ENCODE results near the gene IGSF10. TPM values are rescaled to one million over a fixed set of nuclear protein-coding genes. Genes with fewer than 3 reads are reported as not detected.

The IGSF10 gene
- total and polyA plus RNA-seq, 4 donors: 0.24 to 1.6 (median 0.73) TPM

DNA sequence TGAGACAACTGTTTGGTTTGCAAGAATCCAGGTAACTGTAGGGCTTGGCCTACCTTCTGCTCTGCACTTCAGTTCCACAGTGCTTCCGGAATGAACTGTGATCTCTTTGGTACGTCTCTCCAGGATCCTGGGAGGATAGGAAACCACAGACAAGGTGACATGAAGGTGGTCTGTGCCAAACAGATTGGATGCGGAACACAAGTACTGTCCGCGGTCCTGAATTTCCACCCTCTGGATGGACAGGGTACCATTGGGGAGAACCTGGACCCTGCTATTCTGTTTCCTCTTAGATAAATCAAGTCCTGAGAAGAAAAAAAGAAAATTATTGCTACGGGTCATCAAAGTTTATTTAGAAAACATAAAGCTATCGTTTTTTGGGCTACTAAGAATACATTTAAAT is 17.3 kb downstream of the IGSF10 start:
- no peaks in the 10 kb centered on the region for H3K27me3 ChIP-seq (ENCODE audit: control insufficient read depth in 4 of 4, insufficient read depth in 4 of 4, low read length in 3 of 4)
- WGBS: 81% methylated on average over 7 of the region's 7 CpGs
- no peak for TF ChIP-seq JUND (IDR thresholded peaks at IDR 0.05)
- TF ChIP-seq, protein P1, sequence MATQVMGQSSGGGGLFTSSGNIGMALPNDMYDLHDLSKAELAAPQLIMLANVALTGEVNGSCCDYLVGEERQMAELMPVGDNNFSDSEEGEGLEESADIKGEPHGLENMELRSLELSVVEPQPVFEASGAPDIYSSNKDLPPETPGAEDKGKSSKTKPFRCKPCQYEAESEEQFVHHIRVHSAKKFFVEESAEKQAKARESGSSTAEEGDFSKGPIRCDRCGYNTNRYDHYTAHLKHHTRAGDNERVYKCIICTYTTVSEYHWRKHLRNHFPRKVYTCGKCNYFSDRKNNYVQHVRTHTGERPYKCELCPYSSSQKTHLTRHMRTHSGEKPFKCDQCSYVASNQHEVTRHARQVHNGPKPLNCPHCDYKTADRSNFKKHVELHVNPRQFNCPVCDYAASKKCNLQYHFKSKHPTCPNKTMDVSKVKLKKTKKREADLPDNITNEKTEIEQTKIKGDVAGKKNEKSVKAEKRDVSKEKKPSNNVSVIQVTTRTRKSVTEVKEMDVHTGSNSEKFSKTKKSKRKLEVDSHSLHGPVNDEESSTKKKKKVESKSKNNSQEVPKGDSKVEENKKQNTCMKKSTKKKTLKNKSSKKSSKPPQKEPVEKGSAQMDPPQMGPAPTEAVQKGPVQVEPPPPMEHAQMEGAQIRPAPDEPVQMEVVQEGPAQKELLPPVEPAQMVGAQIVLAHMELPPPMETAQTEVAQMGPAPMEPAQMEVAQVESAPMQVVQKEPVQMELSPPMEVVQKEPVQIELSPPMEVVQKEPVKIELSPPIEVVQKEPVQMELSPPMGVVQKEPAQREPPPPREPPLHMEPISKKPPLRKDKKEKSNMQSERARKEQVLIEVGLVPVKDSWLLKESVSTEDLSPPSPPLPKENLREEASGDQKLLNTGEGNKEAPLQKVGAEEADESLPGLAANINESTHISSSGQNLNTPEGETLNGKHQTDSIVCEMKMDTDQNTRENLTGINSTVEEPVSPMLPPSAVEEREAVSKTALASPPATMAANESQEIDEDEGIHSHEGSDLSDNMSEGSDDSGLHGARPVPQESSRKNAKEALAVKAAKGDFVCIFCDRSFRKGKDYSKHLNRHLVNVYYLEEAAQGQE (IDR thresholded peaks at IDR 0.05): peak; percentile 95
- DNase-seq (ENCODE audit: low spot score): no peak
- no peaks in the 10 kb centered on the region for H3K4me1 ChIP-seq (ENCODE audit: control insufficient read depth in 4 of 4, insufficient read depth in 4 of 4, low read length in 3 of 4)
- H3K36me3 ChIP-seq (ENCODE audit: control insufficient read depth in 4 of 4, insufficient read depth in 3 of 4, low read depth in 1 of 4, low read length in 3 of 4): no peaks in the 10 kb centered on the region
- H3K9ac ChIP-seq (ENCODE audit: low read depth in 1 of 2, low read length in 2 of 2): no peak overlapping the region
- H3K4me3 ChIP-seq (ENCODE audit: low read depth in 1 of 3, low read length in 3 of 3): no peak overlapping the region
- no peak overlapping the region for H3K27ac ChIP-seq (ENCODE audit: low read depth in 1 of 2, low read length in 2 of 2)
- H3K9me3 ChIP-seq (ENCODE audit: control insufficient read depth in 4 of 4, low read length in 3 of 4): no peaks in the 10 kb centered on the region

DNA sequence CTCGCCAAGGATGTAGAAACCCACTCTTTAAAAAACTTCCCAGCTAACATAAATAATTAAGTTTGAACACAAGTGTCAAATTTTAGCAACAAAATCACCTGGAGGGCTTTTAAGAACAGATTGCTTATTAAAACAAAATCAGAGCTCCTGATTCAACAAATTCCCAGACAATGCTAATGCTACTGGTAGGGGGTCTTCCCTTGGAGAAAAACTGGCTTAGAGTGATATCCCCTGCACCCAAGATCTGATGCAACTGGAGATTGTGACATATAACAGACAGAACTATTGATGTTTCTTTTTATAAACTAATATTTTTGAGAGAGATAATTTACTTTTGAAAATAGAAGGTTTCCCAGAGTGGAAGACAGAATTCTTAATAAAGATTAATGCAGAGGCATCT is 19.9 kb downstream of the IGSF10 start:
- TF ChIP-seq RXRA (IDR thresholded peaks at IDR 0.05): no peak
- no peak for TF ChIP-seq GABPA (IDR thresholded peaks at IDR 0.05 in 1 of 2, conservative IDR thresholded peaks at IDR 0.05 in 1 of 2)
- no peak for TF ChIP-seq ZBTB33 (IDR thresholded peaks at IDR 0.05)
- no peak for TF ChIP-seq TAF1 (conservative IDR thresholded peaks at IDR 0.05)
- TF ChIP-seq, protein P2, sequence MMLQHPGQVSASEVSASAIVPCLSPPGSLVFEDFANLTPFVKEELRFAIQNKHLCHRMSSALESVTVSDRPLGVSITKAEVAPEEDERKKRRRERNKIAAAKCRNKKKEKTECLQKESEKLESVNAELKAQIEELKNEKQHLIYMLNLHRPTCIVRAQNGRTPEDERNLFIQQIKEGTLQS (IDR thresholded peaks at IDR 0.05): no peak
- TF ChIP-seq EGR1 (IDR thresholded peaks at IDR 0.05; ENCODE audit: low read depth in 2 of 2): no peak
- no peak for TF ChIP-seq FOXA1 (IDR thresholded peaks at IDR 0.05)
- no peak for TF ChIP-seq HNF4G (IDR thresholded peaks at IDR 0.05)
- no peak for TF ChIP-seq HNF4A (conservative IDR thresholded peaks at IDR 0.05)
- no peak for TF ChIP-seq NR2F2 (IDR thresholded peaks at IDR 0.05)
- TF ChIP-seq, protein P3, sequence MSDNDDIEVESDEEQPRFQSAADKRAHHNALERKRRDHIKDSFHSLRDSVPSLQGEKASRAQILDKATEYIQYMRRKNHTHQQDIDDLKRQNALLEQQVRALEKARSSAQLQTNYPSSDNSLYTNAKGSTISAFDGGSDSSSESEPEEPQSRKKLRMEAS (IDR thresholded peaks at IDR 0.05): no peak
- no peak for TF ChIP-seq FOXA2 (IDR thresholded peaks at IDR 0.05)
- no peak for TF ChIP-seq JUND (IDR thresholded peaks at IDR 0.05)
- no peak for TF ChIP-seq SP1 (IDR thresholded peaks at IDR 0.05)
- TF ChIP-seq, protein P1 (IDR thresholded peaks at IDR 0.05): no peak
- H3K9me3 ChIP-seq (ENCODE audit: control insufficient read depth in 4 of 4, low read length in 3 of 4): no peaks in the 10 kb centered on the region
- H3K36me3 ChIP-seq (ENCODE audit: control insufficient read depth in 4 of 4, insufficient read depth in 3 of 4, low read depth in 1 of 4, low read length in 3 of 4): no peaks in the 10 kb centered on the region
- no peak overlapping the region for H3K9ac ChIP-seq (ENCODE audit: low read depth in 1 of 2, low read length in 2 of 2)
- H3K27me3 ChIP-seq (ENCODE audit: control insufficient read depth in 4 of 4, insufficient read depth in 4 of 4, low read length in 3 of 4): no peaks in the 10 kb centered on the region
- DNase-seq (ENCODE audit: low spot score): no peak
- no peak overlapping the region for H3K4me3 ChIP-seq (ENCODE audit: low read depth in 1 of 3, low read length in 3 of 3)
- no peak overlapping the region for H3K27ac ChIP-seq (ENCODE audit: low read depth in 1 of 2, low read length in 2 of 2)
- WGBS: 99% methylated on average over 1 of the region's 1 CpG
- H3K4me1 ChIP-seq (ENCODE audit: control insufficient read depth in 4 of 4, insufficient read depth in 4 of 4, low read length in 3 of 4): no peaks in the 10 kb centered on the region
